ENCODE measurements around the gene EBLN2. TPM values are rescaled to one million over a fixed set of nuclear protein-coding genes. Genes with fewer than 3 reads are reported as not detected.

Gene EBLN2
- polyA plus RNA-seq, 1 of the 3 experiments (the other 2 are of a cell fraction), result 1.4 TPM

- peak overlapping the region; percentile 31; the same call in 1 of the 2 replicates for H3K4me2 ChIP-seq
- CTCF ChIA-PET, result interaction anchor here (0.5 to 6.9 kb wide), 61 partner anchors 9 to 1326 kb away, joined by 3 to 69 read pairs (median 5); partner anchors contain the start of genes PPP4R2 and SHQ1
Observed at GRCh38 chr3:73056014-73056844, 5.2 kb upstream of the EBLN2 start.

GRCh38 chr3:73056845-73057150 is 4.7 kb upstream of the EBLN2 start:
- H3K79me2 ChIP-seq (ENCODE audit: insufficient read depth), result no peaks in the 10 kb centered on the region; the same call in none of the 2 replicates

More at GRCh38 chr3:73056014-73056844, 5.2 kb upstream of the EBLN2 start:
- Histone ChIP-seq H3K9me3 (no peaks in the 10 kb centered on the region), H3K79me2 (ENCODE audit: insufficient read depth) (no peaks in the 10 kb centered on the region; the same call in none of the 2 replicates), H3K9ac (peak overlapping the region; percentile 13; the same call in 1 of the 2 replicates), H2AFZ (ENCODE audit: low read depth) (no peak overlapping the region), H3K4me3 (ENCODE audit: low read depth in 2 of 2, low read length in 1 of 2) (no peak overlapping the region; a peak in 1 of 4 replicates), H3F3A (replicated peaks; ENCODE audit: insufficient read depth) (peaks cover 36% of the 10 kb centered on the region), H3K4me1 (ENCODE audit: control insufficient read depth in 1 of 2, insufficient read depth in 2 of 2, low read depth in 1 of 2, low read length in 1 of 2) (peaks cover 5 to 12% of the 10 kb centered on the region in 2 experiments; a peak in 3 of 4 replicates), H3K27ac (ENCODE audit: low read depth in 2 of 2, low read length in 1 of 2) (peak overlapping the region in 1 of 2 experiments; percentile 54; a peak in 1 of 4 replicates), H3K36me3 (replicated peaks in 1 of 2; ENCODE audit: control insufficient read depth in 1 of 2, insufficient read depth in 2 of 2, low read length in 1 of 2) (peaks cover 6 to 16% of the 10 kb centered on the region in 2 experiments), H3K27me3 (ENCODE audit: insufficient read depth) (no peaks in the 10 kb centered on the region), H4K20me1 (ENCODE audit: insufficient read depth) (peaks cover 64% of the 10 kb centered on the region), H3K9me2 (no peaks in the 10 kb centered on the region)
- no peak for TF ChIP-seq RFX5 (IDR thresholded peaks at IDR 0.05; ENCODE audit: low read length)
- peak; percentile 81 for TF ChIP-seq RAD21 (IDR thresholded peaks at IDR 0.05; ENCODE audit: low read length)
- TF ChIP-seq TCF12 (IDR thresholded peaks at IDR 0.05), result no peak
- TF ChIP-seq, protein P1, sequence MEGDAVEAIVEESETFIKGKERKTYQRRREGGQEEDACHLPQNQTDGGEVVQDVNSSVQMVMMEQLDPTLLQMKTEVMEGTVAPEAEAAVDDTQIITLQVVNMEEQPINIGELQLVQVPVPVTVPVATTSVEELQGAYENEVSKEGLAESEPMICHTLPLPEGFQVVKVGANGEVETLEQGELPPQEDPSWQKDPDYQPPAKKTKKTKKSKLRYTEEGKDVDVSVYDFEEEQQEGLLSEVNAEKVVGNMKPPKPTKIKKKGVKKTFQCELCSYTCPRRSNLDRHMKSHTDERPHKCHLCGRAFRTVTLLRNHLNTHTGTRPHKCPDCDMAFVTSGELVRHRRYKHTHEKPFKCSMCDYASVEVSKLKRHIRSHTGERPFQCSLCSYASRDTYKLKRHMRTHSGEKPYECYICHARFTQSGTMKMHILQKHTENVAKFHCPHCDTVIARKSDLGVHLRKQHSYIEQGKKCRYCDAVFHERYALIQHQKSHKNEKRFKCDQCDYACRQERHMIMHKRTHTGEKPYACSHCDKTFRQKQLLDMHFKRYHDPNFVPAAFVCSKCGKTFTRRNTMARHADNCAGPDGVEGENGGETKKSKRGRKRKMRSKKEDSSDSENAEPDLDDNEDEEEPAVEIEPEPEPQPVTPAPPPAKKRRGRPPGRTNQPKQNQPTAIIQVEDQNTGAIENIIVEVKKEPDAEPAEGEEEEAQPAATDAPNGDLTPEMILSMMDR (IDR thresholded peaks at IDR 0.05), result peak; percentile 71
- peak; percentile 32; the same call in 1 of the 2 replicates for TF ChIP-seq SMC3 (IDR thresholded peaks at IDR 0.05; ENCODE audit: low read depth, low read length)
- WGBS (ENCODE audit: low lambda C conversion rate), result 45% methylated on average over 5 of the region's 5 CpGs
- POLR2A ChIA-PET, result no interaction called here
- DNase-seq, result peak; percentile 42

More at GRCh38 chr3:73056845-73057150, 4.7 kb upstream of the EBLN2 start:
- ChIA-PET CTCF (interaction anchor here (0.5 to 6.9 kb wide), 56 partner anchors 9 to 1327 kb away, joined by 3 to 69 read pairs (median 5); partner anchors contain the start of genes PPP4R2 and SHQ1), POLR2A (no interaction called here)
- Histone ChIP-seq H3K4me3 (ENCODE audit: low read depth in 2 of 2, low read length in 1 of 2) (no peak overlapping the region), H3K9me3 (no peaks in the 10 kb centered on the region), H3K4me2 (no peak overlapping the region), H3K27me3 (ENCODE audit: insufficient read depth) (no peaks in the 10 kb centered on the region), H3K9me2 (no peaks in the 10 kb centered on the region), H2AFZ (ENCODE audit: low read depth) (no peak overlapping the region), H3F3A (replicated peaks; ENCODE audit: insufficient read depth) (peaks cover 36% of the 10 kb centered on the region), H4K20me1 (ENCODE audit: insufficient read depth) (peaks cover 58% of the 10 kb centered on the region), H3K4me1 (ENCODE audit: control insufficient read depth in 1 of 2, insufficient read depth in 2 of 2, low read depth in 1 of 2, low read length in 1 of 2) (peaks cover 5 to 12% of the 10 kb centered on the region in 2 experiments; a peak in 3 of 4 replicates), H3K36me3 (replicated peaks in 1 of 2; ENCODE audit: control insufficient read depth in 1 of 2, insufficient read depth in 2 of 2, low read length in 1 of 2) (peaks cover 6 to 17% of the 10 kb centered on the region in 2 experiments), H3K27ac (ENCODE audit: low read depth in 2 of 2, low read length in 1 of 2) (peak overlapping the region in 1 of 2 experiments; percentile 11; a peak in 1 of 4 replicates), H3K9ac (no peak overlapping the region)
- TF ChIP-seq FOXM1 (IDR thresholded peaks at IDR 0.05; ENCODE audit: low read depth) (no peak), EP300 (IDR thresholded peaks at IDR 0.05; ENCODE audit: borderline replicate concordance in 1 of 2, low read depth in 1 of 2, low read length in 1 of 2) (no peak), ZBTB33 (IDR thresholded peaks at IDR 0.05; ENCODE audit: borderline replicate concordance, low read depth) (no peak), RFX5 (IDR thresholded peaks at IDR 0.05; ENCODE audit: low read length) (no peak), GATA2 (CRISPR knock-in tag; IDR thresholded peaks at IDR 0.05) (no peak), FOSL2 (IDR thresholded peaks at IDR 0.05; ENCODE audit: borderline replicate concordance, low read depth) (no peak), YY1 (IDR thresholded peaks at IDR 0.05; ENCODE audit: low read depth) (no peak), NFIC (IDR thresholded peaks at IDR 0.05; ENCODE audit: borderline replicate concordance) (no peak), TCF12 (IDR thresholded peaks at IDR 0.05) (no peak), FOXJ3 (CRISPR knock-in tag; IDR thresholded peaks at IDR 0.05) (no peak), RXRA (IDR thresholded peaks at IDR 0.05; ENCODE audit: borderline replicate concordance, low read depth) (no peak), NRF1 (IDR thresholded peaks at IDR 0.05; ENCODE audit: low read depth, low read length) (no peak)
- TF ChIP-seq, protein P2, sequence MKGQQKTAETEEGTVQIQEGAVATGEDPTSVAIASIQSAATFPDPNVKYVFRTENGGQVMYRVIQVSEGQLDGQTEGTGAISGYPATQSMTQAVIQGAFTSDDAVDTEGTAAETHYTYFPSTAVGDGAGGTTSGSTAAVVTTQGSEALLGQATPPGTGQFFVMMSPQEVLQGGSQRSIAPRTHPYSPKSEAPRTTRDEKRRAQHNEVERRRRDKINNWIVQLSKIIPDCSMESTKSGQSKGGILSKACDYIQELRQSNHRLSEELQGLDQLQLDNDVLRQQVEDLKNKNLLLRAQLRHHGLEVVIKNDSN (IDR thresholded peaks at IDR 0.05; ENCODE audit: borderline replicate concordance, low read depth), result no peak
- DNase-seq, result no peak
